H1 (cell line): Measurements from ENCODE around the gene BMERB1. TPM values are rescaled to one million over a fixed set of nuclear protein-coding genes. Genes with fewer than 3 reads are reported as not detected.

Experiments used
- CTCF ChIA-PET: fragments of 300-600 bp; sonication (Branson Sonifier 250); formaldehyde crosslinking; loops from one replicate; lab custom pipeline; 2021; ENCODE audit not compliant: partially characterized antibody; lab: Charles Lee
- POLR2A ChIA-PET: fragments of 300-600 bp; sonication (Branson Sonifier 250); formaldehyde crosslinking; loops from one replicate; lab custom pipeline; 2021; ENCODE audit warnings: inconsistent platforms; ENCODE audit not compliant: partially characterized antibody; lab: Charles Lee
- DNase-seq, 2 experiments: peaks; one replicate each; pipeline versions ENCODE4 v3.0.0 to v3.0.0-alpha.2; 2010 to 2022; ENCODE audit warnings: low spot score in 2 of 2, low read depth in 1 of 2, mixed read lengths in 1 of 2
- FAIRE-seq: peaks from 2 replicates; lab custom pipeline; 2011; peaks lifted over from hg19 to GRCh38; lab: Jason Lieb, UNC
- H2AFZ ChIP-seq: 2 replicates; pipeline ENCODE4 v1.8.1; 2012; ENCODE audit warnings: low read length, inconsistent platforms
- H2AK5ac ChIP-seq: 2 replicates; pipeline ENCODE4 v1.6.1; 2013; ENCODE audit warnings: low read depth, low read length
- H2BK120ac ChIP-seq: replicated peaks from 2 replicates; pipeline ENCODE3; 2013; ENCODE audit warnings: low read depth, low read length, inconsistent platforms
- H2BK12ac ChIP-seq: 2 replicates; pipeline ENCODE4 v1.6.1; 2013; ENCODE audit warnings: low read depth, low read length
- H2BK15ac ChIP-seq: 2 replicates; pipeline ENCODE4 v1.6.1; 2013; ENCODE audit warnings: low read length
- H2BK20ac ChIP-seq: 2 replicates; pipeline ENCODE4 v1.6.1; 2013; ENCODE audit warnings: low read length
- H2BK5ac ChIP-seq: 2 replicates; pipeline ENCODE4 v1.6.1; 2013; ENCODE audit warnings: low read depth, low read length
- H3K14ac ChIP-seq: 2 replicates; pipeline ENCODE4 v1.6.1; 2013; ENCODE audit warnings: inconsistent platforms; ENCODE audit not compliant: insufficient read length
- H3K18ac ChIP-seq: 2 replicates; pipeline ENCODE4 v1.6.1; 2013; ENCODE audit warnings: low read length; ENCODE audit errors: extremely low read depth
- H3K23ac ChIP-seq: 2 replicates; pipeline ENCODE4 v1.6.1; 2013; ENCODE audit warnings: inconsistent platforms; ENCODE audit not compliant: insufficient read length
- H3K23me2 ChIP-seq: 2 replicates; pipeline ENCODE4 v1.6.1; 2013; ENCODE audit warnings: low read depth, low read length
- H3K27ac ChIP-seq: 2 replicates; pipeline ENCODE4 v1.6.1; 2011; ENCODE audit warnings: low read depth, low read length, inconsistent platforms
- H3K27me3 ChIP-seq, 4 experiments: replicated peaks in 1 of 4; 1 replicate in 1 of 4; 2 replicates in 3 of 4; pipeline versions ENCODE4 v1.6.1 to v1.8.1; 2011 to 2013; ENCODE audit warnings: low read length in 3 of 4, mild to moderate bottlenecking in 3 of 4, inconsistent platforms in 2 of 4, mixed read lengths in 2 of 4, moderate library complexity in 1 of 4; ENCODE audit not compliant: control insufficient read depth in 3 of 4, insufficient read depth in 3 of 4; ENCODE audit errors: extremely low read depth in 1 of 4
- H3K36me3 ChIP-seq, 4 experiments: 2 replicates each; pipeline versions ENCODE4 v1.6.1 to v1.8.1; 2011 to 2013; ENCODE audit warnings: mild to moderate bottlenecking in 4 of 4, low read length in 3 of 4, moderate library complexity in 2 of 4, control low read depth in 1 of 4, inconsistent platforms in 1 of 4; ENCODE audit not compliant: insufficient read depth in 4 of 4, control insufficient read depth in 2 of 4
- H3K4ac ChIP-seq: replicated peaks from 2 replicates; pipeline ENCODE3; 2013; ENCODE audit warnings: low read length, low read depth, mixed read lengths, inconsistent platforms; ENCODE audit not compliant: insufficient read length
- H3K4me1 ChIP-seq, 4 experiments: replicated peaks in 1 of 4; 1 replicate in 1 of 4; 2 replicates in 3 of 4; pipeline versions ENCODE4 v1.6.1 to v1.8.1; 2011 to 2013; ENCODE audit warnings: low read length in 3 of 4, inconsistent platforms in 2 of 4, mixed read lengths in 1 of 4; ENCODE audit not compliant: insufficient read depth in 4 of 4, control insufficient read depth in 3 of 4
- H3K4me2 ChIP-seq, 2 experiments: 2 replicates each; pipeline versions ENCODE4 v1.6.1 to v1.8.1; 2011 to 2013; ENCODE audit warnings: low read depth in 2 of 2, low read length in 2 of 2, control low read depth in 1 of 2, inconsistent platforms in 1 of 2, mild to moderate bottlenecking in 1 of 2; ENCODE audit not compliant: insufficient read depth in 1 of 2
- H3K4me3 ChIP-seq, 4 experiments: fragments of 200-600, 300-600 bp in 1 of 4; sonication (generic), shearing (Covaris generic), sonication (Bioruptor Twin) in 1 of 4; 2 replicates each; pipeline versions ENCODE4 v1.5.1 to v1.8.1; 2011 to 2016; ENCODE audit warnings: low read length in 4 of 4, low read depth in 3 of 4, control low read depth in 2 of 4, inconsistent platforms in 2 of 4, mild to moderate bottlenecking in 2 of 4, mixed read lengths in 1 of 4, moderate library complexity in 1 of 4; ENCODE audit not compliant: insufficient read depth in 2 of 4; ENCODE audit errors: extremely low read depth in 1 of 4
- H3K56ac ChIP-seq: replicated peaks from 2 replicates; pipeline ENCODE3; 2013; ENCODE audit warnings: low read depth, mild to moderate bottlenecking, mixed read lengths, low read length, inconsistent platforms; ENCODE audit not compliant: insufficient read length
- H3K79me1 ChIP-seq: 2 replicates; pipeline ENCODE4 v1.6.1; 2013; ENCODE audit warnings: low read depth, low read length, control low read depth
- H3K79me2 ChIP-seq, 2 experiments: 2 replicates each; pipeline versions ENCODE4 v1.6.1 to v1.8.1; 2012 to 2013; ENCODE audit warnings: low read length in 2 of 2, mild to moderate bottlenecking in 2 of 2, inconsistent platforms in 1 of 2; ENCODE audit not compliant: insufficient read depth in 2 of 2, control insufficient read depth in 1 of 2
- H3K9ac ChIP-seq, 4 experiments: replicated peaks in 1 of 4; 1 replicate in 1 of 4; 2 replicates in 3 of 4; pipeline versions ENCODE4 v1.6.1 to v1.8.1; 2011 to 2013; ENCODE audit warnings: low read depth in 3 of 4, low read length in 3 of 4, control low read depth in 2 of 4, mild to moderate bottlenecking in 2 of 4, moderate library complexity in 2 of 4, inconsistent platforms in 1 of 4; ENCODE audit errors: extremely low read depth in 1 of 4
- H3K9me3 ChIP-seq, 2 experiments: 2 replicates each; pipeline versions ENCODE4 v1.6.1 to v1.8.1; 2012 to 2013; ENCODE audit warnings: mild to moderate bottlenecking in 2 of 2, moderate library complexity in 2 of 2, control low read depth in 1 of 2, inconsistent platforms in 1 of 2, low read depth in 1 of 2, low read length in 1 of 2, mixed read lengths in 1 of 2; ENCODE audit not compliant: insufficient read depth in 2 of 2
- H4K20me1 ChIP-seq, 2 experiments: replicated peaks in 1 of 2; 2 replicates each; pipeline versions ENCODE3 to v1.8.1; 2011 to 2013; ENCODE audit warnings: inconsistent platforms in 2 of 2, low read length in 2 of 2, mild to moderate bottlenecking in 1 of 2; ENCODE audit not compliant: insufficient read depth in 2 of 2, control insufficient read depth in 1 of 2
- H4K5ac ChIP-seq: 2 replicates; pipeline ENCODE4 v1.6.1; 2013; ENCODE audit warnings: low read length, low read depth, mixed read lengths, inconsistent platforms; ENCODE audit not compliant: insufficient read length
- H4K8ac ChIP-seq: 2 replicates; pipeline ENCODE4 v1.8.0; 2013; ENCODE audit warnings: mild to moderate bottlenecking, moderate library complexity, low read length, inconsistent platforms; ENCODE audit not compliant: insufficient read depth; ENCODE audit errors: extremely low read depth
- H4K91ac ChIP-seq: replicated peaks from 2 replicates; pipeline ENCODE3; 2013; ENCODE audit warnings: low read length, mixed read lengths, inconsistent platforms; ENCODE audit not compliant: insufficient read length
- BACH1 ChIP-seq: IDR thresholded peaks from 2 replicates; pipeline ENCODE4 v1.6.1; 2012; ENCODE audit warnings: low read length, improper control_type of control experiment
- CBX8 ChIP-seq: fragments of 300-800, 300-1000 bp; sonication (generic); IDR thresholded peaks from 2 replicates; pipeline ENCODE4 v1.7.1; 2016; ENCODE audit warnings: low read depth, low read length, borderline replicate concordance
- CHD2 ChIP-seq: IDR thresholded peaks from 2 replicates; pipeline ENCODE4 v1.6.1; 2012; ENCODE audit warnings: low read length, improper control_type of control experiment
- EP300 ChIP-seq, 2 experiments: IDR thresholded peaks; 1 replicate in 1 of 2; 2 replicates in 1 of 2; pipeline ENCODE4 v1.6.1; 2011 to 2012; ENCODE audit warnings: low read depth in 2 of 2, low read length in 2 of 2, mild to moderate bottlenecking in 2 of 2, borderline replicate concordance in 1 of 2, inconsistent platforms in 1 of 2, moderate library complexity in 1 of 2
- GABPA ChIP-seq: IDR thresholded peaks from 2 replicates; pipeline ENCODE4 v1.6.1; 2011; ENCODE audit warnings: mild to moderate bottlenecking, low read length, moderate library complexity, borderline replicate concordance; ENCODE audit not compliant: insufficient read depth
- KDM5A ChIP-seq: fragments of 200-600 bp; IDR thresholded peaks from 2 replicates; pipeline ENCODE4 v1.7.1; 2012; ENCODE audit warnings: mild to moderate bottlenecking, low read length, inconsistent platforms, mixed read lengths
- NRF1 ChIP-seq: IDR thresholded peaks from 2 replicates; pipeline ENCODE4 v1.6.1; 2011; ENCODE audit warnings: mild to moderate bottlenecking, low read depth, low read length, improper control_type of control experiment
- RBBP5 ChIP-seq: IDR thresholded peaks from 2 replicates; pipeline ENCODE4 v1.7.1; 2012; ENCODE audit warnings: low read depth, mild to moderate bottlenecking, inconsistent platforms, low read length, moderate library complexity, borderline replicate concordance
- RNF2 ChIP-seq: fragments of 200-900, 300-1000 bp; sonication (generic); IDR thresholded peaks from 2 replicates; pipeline ENCODE4 v1.7.1; 2016; ENCODE audit warnings: borderline replicate concordance, low read depth, mild to moderate bottlenecking, antibody characterized with exemption, low read length; ENCODE audit not compliant: poor library complexity, severe bottlenecking; ENCODE audit errors: missing control alignments
- SIRT6 ChIP-seq: IDR thresholded peaks from one replicate; pipeline ENCODE4 v1.7.1; 2012; ENCODE audit warnings: low read length, inconsistent platforms
- SP2 ChIP-seq: IDR thresholded peaks from 2 replicates; pipeline ENCODE4 v1.6.1; 2012; ENCODE audit warnings: mild to moderate bottlenecking, low read length, inconsistent platforms
- TAF7 ChIP-seq: optimal IDR thresholded peaks from 2 replicates; pipeline ENCODE3; 2011; ENCODE audit warnings: low read depth, mild to moderate bottlenecking, inconsistent platforms, low read length, moderate library complexity, borderline replicate concordance
- USF2 ChIP-seq: IDR thresholded peaks from 2 replicates; pipeline ENCODE4 v1.6.1; 2011; ENCODE audit warnings: low read length, improper control_type of control experiment
- WGBS, 2 experiments: shearing (Covaris generic) in 1 of 2; methylation state at CpG; one replicate each; pipeline versions ENCODE4 v1.1.6 to v1.1.7; 2013 to 2015; ENCODE audit warnings: low lambda C conversion rate in 2 of 2, mixed read lengths in 2 of 2, inconsistent platforms in 1 of 2, low coverage in 1 of 2, missing lambda C conversion rate in 1 of 2; ENCODE audit not compliant: insufficient replicate concordance in 2 of 2, insufficient coverage in 1 of 2, insufficient read length in 1 of 2; ENCODE audit errors: extremely low coverage in 1 of 2, missing lambda C conversion rate in 1 of 2; 5-methylcytosine and 5-hydroxymethylcytosine counted together
- polyA plus RNA-seq, 7 experiments: library from polyadenylated mRNA; depleted of rRNA in 3 of 7; stranded (reverse) in 5 of 7; unstranded in 2 of 7; fragments of >200 nt in 5 of 7; fragments of 200-250 nt in 2 of 7; gene quantifications; 1 replicate in 5 of 7; 2 replicates in 1 of 7; 4 replicates in 1 of 7; pipeline versions ENCODE4 v1.2.1 to v1.2.3, GENCODE V29; 2011 to 2013; ENCODE audit warnings: missing spikeins in 2 of 7, mixed read lengths in 2 of 7
- total RNA-seq: library from RNA; stranded (reverse); fragmentation: NEBNext Ultra II Directional; extraction: Animal tissue kit (Norgen Biotek cat#: 25700); gene quantifications from 2 replicates; pipeline ENCODE4 v1.2.1, GENCODE V29; 2021

Gene BMERB1
- total and polyA plus RNA-seq, 2 of the 8 experiments (the other 6 are each of a cell fraction or from before 2014, with no cell fraction given): 23.5 to 27.1 TPM

DNA sequence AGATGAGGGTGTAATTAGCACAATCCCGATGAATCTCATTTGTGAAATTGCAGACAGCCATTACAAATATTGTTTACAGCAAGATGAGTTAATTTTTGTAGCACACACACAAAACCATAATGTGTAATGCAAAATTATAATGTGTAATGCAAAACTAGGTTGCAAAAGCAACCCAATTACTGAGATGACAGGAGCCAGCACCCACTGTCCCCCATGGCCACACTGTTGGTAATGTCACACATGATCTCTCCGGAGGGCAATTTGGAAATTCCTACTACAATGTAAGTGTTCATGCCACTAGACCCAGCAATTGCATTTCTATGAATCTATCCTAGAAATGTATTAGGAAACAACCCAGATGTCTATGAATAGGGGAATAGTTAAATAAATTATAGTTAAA, 131.7 kb downstream of the BMERB1 start:
- Histone ChIP-seq H3K23me2 (no peaks in the 10 kb centered on the region), H4K20me1 (peaks cover 0 to 3% of the 10 kb centered on the region in 2 experiments), H3K9me3 (no peaks in the 10 kb centered on the region), H4K91ac (no peak overlapping the region), H3K4me1 (no peaks in the 10 kb centered on the region), H3K4me2 (no peak overlapping the region), H4K8ac (no peak overlapping the region), H3K4ac (no peak overlapping the region), H3K36me3 (no peaks in the 10 kb centered on the region), H3K79me2 (no peaks in the 10 kb centered on the region), H3K56ac (no peak overlapping the region), H2AK5ac (no peak overlapping the region), H2BK20ac (no peak overlapping the region), H2BK15ac (no peak overlapping the region), H3K27me3 (no peaks in the 10 kb centered on the region), H2AFZ (no peak overlapping the region), H2BK120ac (no peak overlapping the region), H3K79me1 (no peaks in the 10 kb centered on the region), H3K4me3 (no peak overlapping the region), H3K18ac (no peak overlapping the region), H3K9ac (no peak overlapping the region), H4K5ac (no peak overlapping the region), H3K23ac (no peak overlapping the region), H3K27ac (no peak overlapping the region), H2BK12ac (no peak overlapping the region), H3K14ac (no peak overlapping the region), H2BK5ac (no peak overlapping the region)
- 98% methylated on average over 2 of the region's 2 CpGs; no CpG with 5 or more reads in 1 of the 2 experiments for WGBS, 2 experiments
- CTCF ChIA-PET: interaction anchor here (3.4 kb wide), 1 partner anchor 15 kb away, joined by 17 read pairs; no protein-coding TSS in a partner anchor
- FAIRE-seq: no peak
- no peak for DNase-seq
- POLR2A ChIA-PET: interaction anchor here (1.2 kb wide), 1 partner anchor 27 kb away, joined by 3 read pairs; no protein-coding TSS in a partner anchor
- TF ChIP-seq SP2 (no peak), RNF2 (no peak), RBBP5 (no peak), TAF7 (no peak), SIRT6 (no peak), GABPA (no peak), CHD2 (no peak), CBX8 (no peak), EP300 (IDR thresholded peaks at IDR 0.05; ENCODE audit: borderline replicate concordance in 1 of 2, low read depth in 2 of 2, low read length in 2 of 2) (no peak), USF2 (no peak), KDM5A (no peak), NRF1 (no peak), BACH1 (no peak)
